GM12874 (cell line): ENCODE data around the gene SMNDC1.

Source experiments
- CTCF ChIP-seq: IDR thresholded peaks from 2 replicates; pipeline ENCODE4 v1.5.1; 2011; ENCODE audit warnings: low read depth, mild to moderate bottlenecking, control low read depth, low read length, moderate library complexity; ENCODE audit not compliant: insufficient read depth

The SMNDC1 gene

GRCh38 chr10:110277591-110277990, 27.1 kb downstream of the SMNDC1 start:
- no peak for TF ChIP-seq CTCF

- TF ChIP-seq CTCF, result no peak
Measured at GRCh38 chr10:110276603-110277002, 28.1 kb downstream of the SMNDC1 start.

GRCh38 chr10:110275128-110275729, 29.5 kb downstream of the SMNDC1 start:
- TF ChIP-seq CTCF, result no peak

- TF ChIP-seq CTCF, result no peak
Measured at GRCh38 chr10:110274647-110275046, 30.1 kb downstream of the SMNDC1 start.

GRCh38 chr10:110274072-110274627, 30.6 kb downstream of the SMNDC1 start:
- TF ChIP-seq CTCF, result no peak

- no peak for TF ChIP-seq CTCF
Measured at GRCh38 chr10:110273474-110273873, 31.2 kb downstream of the SMNDC1 start.

- no peak for TF ChIP-seq CTCF
Measured at GRCh38 chr10:110269374-110270318, 35.1 kb downstream of the SMNDC1 start.
